ENCODE measurements around the gene NEURL1B. TPM values are rescaled to one million over a fixed set of nuclear protein-coding genes. Genes with fewer than 3 reads are reported as not detected.

The NEURL1B gene
- total and polyA plus RNA-seq, 4 donors: 1.5 to 10.0 (median 5.5) TPM

DNA sequence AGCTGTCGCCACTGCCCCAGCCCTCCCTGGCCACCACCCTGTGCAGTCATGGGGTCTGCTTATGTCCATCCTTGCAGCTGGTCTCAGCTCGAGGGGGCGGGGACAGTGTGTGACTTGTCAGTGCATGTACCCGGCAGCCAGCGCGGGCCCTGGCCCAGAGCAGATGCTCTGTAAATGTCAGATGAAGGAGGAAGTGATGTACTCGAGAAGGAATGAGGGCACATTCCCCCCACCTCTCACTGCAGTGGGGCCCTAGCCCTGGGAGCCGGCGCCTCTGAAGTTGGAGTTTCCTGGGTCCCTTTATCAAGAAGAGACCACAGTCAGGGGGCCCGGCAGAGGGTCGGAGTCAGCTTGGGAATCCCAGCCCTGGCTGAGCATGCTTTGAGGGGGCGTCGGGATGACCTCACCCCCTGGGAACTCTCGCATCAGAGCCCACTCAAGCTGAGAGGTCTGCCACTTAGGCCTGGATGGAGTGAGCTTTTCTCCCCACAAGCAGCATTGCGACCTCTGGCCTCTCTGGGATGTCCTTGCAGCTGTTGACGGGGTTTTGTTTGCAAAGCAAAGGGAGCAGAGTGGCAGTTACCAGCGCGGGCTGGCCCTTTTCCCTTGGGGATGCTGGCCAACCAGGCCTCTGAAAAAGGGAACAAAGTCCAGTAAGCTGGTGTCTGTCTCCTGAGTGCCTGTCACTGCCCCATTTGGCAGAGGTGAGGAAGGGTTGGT, 19.0 kb downstream of the NEURL1B start:
- no peaks in the 10 kb centered on the region for H3K36me3 ChIP-seq (ENCODE audit: control insufficient read depth in 4 of 4, insufficient read depth in 3 of 4, low read depth in 1 of 4, low read length in 3 of 4)
- peaks cover 0 to 3% (median 0%) of the 10 kb centered on the region in 4 donors for H3K9me3 ChIP-seq (ENCODE audit: control insufficient read depth in 4 of 4, low read length in 3 of 4)
- peak overlapping the region; percentile 49 to 57 for H3K27ac ChIP-seq (ENCODE audit: low read depth in 1 of 2, low read length in 2 of 2)
- H3K4me3 ChIP-seq (ENCODE audit: low read depth in 1 of 3, low read length in 3 of 3): no peak overlapping the region
- DNase-seq (ENCODE audit: low spot score): peak; percentile 65
- TF ChIP-seq JUND (IDR thresholded peaks at IDR 0.05) (peak; percentile 51 to 81), HNF4A (conservative IDR thresholded peaks at IDR 0.05) (peak; percentile 95), FOXA1 (IDR thresholded peaks at IDR 0.05) (no peak), NR2F2 (IDR thresholded peaks at IDR 0.05) (peak; percentile 94), RAD21 (IDR thresholded peaks at IDR 0.05) (peak; percentile 66), EGR1 (IDR thresholded peaks at IDR 0.05; ENCODE audit: low read depth in 2 of 2) (no peak), FOXA2 (IDR thresholded peaks at IDR 0.05) (peak; percentile 72), RXRA (IDR thresholded peaks at IDR 0.05) (peak; percentile 77 to 84), HNF4G (IDR thresholded peaks at IDR 0.05) (peak; percentile 89), YY1 (IDR thresholded peaks at IDR 0.05) (peak; percentile 65), SP1 (IDR thresholded peaks at IDR 0.05) (peak; percentile 96), TAF1 (conservative IDR thresholded peaks at IDR 0.05) (no peak)
- TF ChIP-seq, protein P1, sequence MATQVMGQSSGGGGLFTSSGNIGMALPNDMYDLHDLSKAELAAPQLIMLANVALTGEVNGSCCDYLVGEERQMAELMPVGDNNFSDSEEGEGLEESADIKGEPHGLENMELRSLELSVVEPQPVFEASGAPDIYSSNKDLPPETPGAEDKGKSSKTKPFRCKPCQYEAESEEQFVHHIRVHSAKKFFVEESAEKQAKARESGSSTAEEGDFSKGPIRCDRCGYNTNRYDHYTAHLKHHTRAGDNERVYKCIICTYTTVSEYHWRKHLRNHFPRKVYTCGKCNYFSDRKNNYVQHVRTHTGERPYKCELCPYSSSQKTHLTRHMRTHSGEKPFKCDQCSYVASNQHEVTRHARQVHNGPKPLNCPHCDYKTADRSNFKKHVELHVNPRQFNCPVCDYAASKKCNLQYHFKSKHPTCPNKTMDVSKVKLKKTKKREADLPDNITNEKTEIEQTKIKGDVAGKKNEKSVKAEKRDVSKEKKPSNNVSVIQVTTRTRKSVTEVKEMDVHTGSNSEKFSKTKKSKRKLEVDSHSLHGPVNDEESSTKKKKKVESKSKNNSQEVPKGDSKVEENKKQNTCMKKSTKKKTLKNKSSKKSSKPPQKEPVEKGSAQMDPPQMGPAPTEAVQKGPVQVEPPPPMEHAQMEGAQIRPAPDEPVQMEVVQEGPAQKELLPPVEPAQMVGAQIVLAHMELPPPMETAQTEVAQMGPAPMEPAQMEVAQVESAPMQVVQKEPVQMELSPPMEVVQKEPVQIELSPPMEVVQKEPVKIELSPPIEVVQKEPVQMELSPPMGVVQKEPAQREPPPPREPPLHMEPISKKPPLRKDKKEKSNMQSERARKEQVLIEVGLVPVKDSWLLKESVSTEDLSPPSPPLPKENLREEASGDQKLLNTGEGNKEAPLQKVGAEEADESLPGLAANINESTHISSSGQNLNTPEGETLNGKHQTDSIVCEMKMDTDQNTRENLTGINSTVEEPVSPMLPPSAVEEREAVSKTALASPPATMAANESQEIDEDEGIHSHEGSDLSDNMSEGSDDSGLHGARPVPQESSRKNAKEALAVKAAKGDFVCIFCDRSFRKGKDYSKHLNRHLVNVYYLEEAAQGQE (IDR thresholded peaks at IDR 0.05): peak; percentile 77
- TF ChIP-seq, protein P2, sequence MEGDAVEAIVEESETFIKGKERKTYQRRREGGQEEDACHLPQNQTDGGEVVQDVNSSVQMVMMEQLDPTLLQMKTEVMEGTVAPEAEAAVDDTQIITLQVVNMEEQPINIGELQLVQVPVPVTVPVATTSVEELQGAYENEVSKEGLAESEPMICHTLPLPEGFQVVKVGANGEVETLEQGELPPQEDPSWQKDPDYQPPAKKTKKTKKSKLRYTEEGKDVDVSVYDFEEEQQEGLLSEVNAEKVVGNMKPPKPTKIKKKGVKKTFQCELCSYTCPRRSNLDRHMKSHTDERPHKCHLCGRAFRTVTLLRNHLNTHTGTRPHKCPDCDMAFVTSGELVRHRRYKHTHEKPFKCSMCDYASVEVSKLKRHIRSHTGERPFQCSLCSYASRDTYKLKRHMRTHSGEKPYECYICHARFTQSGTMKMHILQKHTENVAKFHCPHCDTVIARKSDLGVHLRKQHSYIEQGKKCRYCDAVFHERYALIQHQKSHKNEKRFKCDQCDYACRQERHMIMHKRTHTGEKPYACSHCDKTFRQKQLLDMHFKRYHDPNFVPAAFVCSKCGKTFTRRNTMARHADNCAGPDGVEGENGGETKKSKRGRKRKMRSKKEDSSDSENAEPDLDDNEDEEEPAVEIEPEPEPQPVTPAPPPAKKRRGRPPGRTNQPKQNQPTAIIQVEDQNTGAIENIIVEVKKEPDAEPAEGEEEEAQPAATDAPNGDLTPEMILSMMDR (IDR thresholded peaks at IDR 0.05; ENCODE audit: low read depth, low read length, missing input control): peak; percentile 6
- TF ChIP-seq, protein P3, sequence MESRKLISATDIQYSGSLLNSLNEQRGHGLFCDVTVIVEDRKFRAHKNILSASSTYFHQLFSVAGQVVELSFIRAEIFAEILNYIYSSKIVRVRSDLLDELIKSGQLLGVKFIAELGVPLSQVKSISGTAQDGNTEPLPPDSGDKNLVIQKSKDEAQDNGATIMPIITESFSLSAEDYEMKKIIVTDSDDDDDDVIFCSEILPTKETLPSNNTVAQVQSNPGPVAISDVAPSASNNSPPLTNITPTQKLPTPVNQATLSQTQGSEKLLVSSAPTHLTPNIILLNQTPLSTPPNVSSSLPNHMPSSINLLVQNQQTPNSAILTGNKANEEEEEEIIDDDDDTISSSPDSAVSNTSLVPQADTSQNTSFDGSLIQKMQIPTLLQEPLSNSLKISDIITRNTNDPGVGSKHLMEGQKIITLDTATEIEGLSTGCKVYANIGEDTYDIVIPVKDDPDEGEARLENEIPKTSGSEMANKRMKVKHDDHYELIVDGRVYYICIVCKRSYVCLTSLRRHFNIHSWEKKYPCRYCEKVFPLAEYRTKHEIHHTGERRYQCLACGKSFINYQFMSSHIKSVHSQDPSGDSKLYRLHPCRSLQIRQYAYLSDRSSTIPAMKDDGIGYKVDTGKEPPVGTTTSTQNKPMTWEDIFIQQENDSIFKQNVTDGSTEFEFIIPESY (IDR thresholded peaks at IDR 0.05): peak; percentile 64
- TF ChIP-seq, protein P4, sequence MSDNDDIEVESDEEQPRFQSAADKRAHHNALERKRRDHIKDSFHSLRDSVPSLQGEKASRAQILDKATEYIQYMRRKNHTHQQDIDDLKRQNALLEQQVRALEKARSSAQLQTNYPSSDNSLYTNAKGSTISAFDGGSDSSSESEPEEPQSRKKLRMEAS (IDR thresholded peaks at IDR 0.05): peak; percentile 61
- TF ChIP-seq, protein P5, sequence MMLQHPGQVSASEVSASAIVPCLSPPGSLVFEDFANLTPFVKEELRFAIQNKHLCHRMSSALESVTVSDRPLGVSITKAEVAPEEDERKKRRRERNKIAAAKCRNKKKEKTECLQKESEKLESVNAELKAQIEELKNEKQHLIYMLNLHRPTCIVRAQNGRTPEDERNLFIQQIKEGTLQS (IDR thresholded peaks at IDR 0.05): no peak
- H3K9ac ChIP-seq (ENCODE audit: low read depth in 1 of 2, low read length in 2 of 2): no peak overlapping the region
- H3K27me3 ChIP-seq (ENCODE audit: control insufficient read depth in 4 of 4, insufficient read depth in 4 of 4, low read length in 3 of 4): no peaks in the 10 kb centered on the region
- 30% methylated on average over 18 of the region's 18 CpGs for WGBS
- peaks cover 9 to 30% (median 27%) of the 10 kb centered on the region in 4 donors for H3K4me1 ChIP-seq (ENCODE audit: control insufficient read depth in 4 of 4, insufficient read depth in 4 of 4, low read length in 3 of 4)
